CD4-positive, alpha-beta T cell treated with Interleukin-1 beta for 1 hour (primary cell): ENCODE data around the gene CACNA2D2.

Experiments used
- DNase-seq, 2 donors: peaks; one replicate each; pipeline ENCODE4 v3.0.0-alpha.2; 2020 to 2022

The CACNA2D2 gene

DNA sequence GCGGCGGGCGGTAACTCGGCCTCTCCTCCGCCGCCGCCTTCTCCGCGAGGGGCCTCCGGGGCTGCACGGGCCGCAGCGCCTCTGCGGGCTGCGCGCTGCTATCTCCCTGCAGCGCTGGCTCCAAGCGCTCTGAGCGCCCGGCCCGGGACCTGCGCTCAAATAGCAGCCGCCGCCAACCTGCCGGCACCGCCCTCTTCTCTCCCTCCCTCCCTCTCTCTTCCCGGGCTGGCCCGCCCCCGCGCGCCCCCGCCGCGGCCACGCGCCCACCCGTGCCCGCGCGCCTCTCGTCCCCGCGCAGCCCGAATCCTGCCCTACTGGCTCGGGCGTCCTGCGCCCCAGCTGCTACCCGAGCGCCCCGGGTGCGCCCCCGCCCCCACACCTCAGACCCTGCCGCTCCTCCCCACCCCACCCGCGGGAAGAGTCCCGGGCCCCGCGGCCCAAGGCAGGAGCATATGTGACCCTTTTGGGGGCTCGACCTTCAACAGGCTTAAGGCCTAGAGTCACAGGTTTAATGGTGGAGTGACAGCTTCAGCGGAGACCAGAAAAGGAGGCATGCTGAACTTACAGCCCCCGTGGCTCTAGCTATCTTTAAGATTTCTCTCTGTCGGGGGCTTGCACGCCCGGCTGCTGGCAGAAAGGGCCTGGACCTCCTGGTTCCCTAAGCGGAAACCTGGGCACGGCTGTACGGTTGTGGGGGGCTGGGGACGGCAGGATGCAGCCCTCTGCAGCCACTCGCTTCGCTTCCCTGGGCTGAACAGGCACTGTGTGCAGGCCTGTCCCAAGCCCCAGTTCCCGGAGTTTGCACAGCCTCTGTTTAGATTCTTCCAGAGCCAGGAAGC lies at the start of gene CACNA2D2:
Gene CACNA2D2, minus strand, starts transcription at position 131 of the 839 bp plus-strand sequence. CDS start 211 bp downstream, outside the sequence.
- DNase-seq = peak; percentile 78

DNA sequence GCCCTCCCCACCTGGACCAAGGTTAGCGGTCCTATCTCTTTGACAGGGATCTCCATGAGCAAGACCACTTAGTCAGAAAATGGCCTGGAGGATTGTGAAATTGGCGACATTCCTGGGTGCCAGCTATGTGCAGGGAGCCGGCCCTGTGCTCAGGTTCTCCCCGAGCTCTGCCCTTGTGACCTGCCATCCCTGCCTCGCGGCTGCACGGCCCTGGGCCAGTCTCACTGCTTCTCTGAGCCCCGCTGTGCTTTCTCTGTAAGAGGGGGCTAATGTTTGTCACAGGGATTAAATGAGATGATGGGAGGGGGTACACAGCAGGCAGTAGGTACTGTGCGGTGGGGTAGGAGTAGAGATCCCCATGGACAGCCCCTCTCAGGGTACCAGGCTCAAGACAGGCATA lies 49.2 kb upstream of the CACNA2D2 start:
- DNase-seq = no peak

DNA sequence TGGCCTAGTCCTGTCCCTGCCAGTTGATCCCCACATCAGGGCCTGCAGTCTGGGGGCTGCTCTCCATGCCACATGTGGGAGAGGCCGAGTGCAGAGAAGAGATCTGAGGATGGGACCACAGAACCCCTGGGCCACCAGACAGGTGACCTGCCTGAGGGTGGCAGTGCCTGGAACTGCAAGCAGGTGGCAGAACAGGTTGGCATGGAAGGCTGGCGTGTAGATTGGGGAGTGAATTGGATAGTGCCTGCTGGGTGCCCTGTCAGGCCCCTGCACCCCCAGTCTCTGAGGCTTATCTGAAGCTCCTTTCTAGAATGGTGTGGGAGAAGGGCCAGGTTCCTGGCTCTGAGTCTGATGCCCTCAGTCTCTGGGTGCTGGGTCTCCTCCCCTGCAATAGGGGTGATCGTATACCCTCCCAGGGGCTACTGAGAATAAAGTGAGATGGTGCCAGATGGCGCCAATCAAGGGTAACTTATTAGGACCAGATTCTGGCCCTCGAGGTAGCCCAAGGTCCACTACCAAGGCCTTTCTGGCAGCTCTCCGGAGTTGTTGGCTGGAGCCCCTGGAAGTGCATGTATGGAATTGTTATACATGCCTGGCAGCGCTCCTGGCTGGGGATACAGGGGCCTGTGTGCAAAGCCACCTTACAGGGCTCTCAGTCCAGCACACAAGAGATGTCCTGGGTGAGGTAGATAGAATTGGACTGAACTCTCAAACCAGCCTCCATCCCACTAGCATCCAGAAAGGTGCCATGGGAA lies 48.4 kb upstream of the CACNA2D2 start:
- DNase-seq = no peak

- DNase-seq = no peak
These were observed 47.7 kb upstream of the CACNA2D2 start for GRCh38 chr3:50551054-50551659.

- DNase-seq = peak; percentile 59 to 69
These were observed 46.8 kb upstream of the CACNA2D2 start for GRCh38 chr3:50550079-50550736.

GRCh38 chr3:50549226-50549625 lies 45.8 kb upstream of the CACNA2D2 start:
- DNase-seq = no peak

- DNase-seq = no peak
These were observed 42.3 kb upstream of the CACNA2D2 start for GRCh38 chr3:50545781-50546180.

DNA sequence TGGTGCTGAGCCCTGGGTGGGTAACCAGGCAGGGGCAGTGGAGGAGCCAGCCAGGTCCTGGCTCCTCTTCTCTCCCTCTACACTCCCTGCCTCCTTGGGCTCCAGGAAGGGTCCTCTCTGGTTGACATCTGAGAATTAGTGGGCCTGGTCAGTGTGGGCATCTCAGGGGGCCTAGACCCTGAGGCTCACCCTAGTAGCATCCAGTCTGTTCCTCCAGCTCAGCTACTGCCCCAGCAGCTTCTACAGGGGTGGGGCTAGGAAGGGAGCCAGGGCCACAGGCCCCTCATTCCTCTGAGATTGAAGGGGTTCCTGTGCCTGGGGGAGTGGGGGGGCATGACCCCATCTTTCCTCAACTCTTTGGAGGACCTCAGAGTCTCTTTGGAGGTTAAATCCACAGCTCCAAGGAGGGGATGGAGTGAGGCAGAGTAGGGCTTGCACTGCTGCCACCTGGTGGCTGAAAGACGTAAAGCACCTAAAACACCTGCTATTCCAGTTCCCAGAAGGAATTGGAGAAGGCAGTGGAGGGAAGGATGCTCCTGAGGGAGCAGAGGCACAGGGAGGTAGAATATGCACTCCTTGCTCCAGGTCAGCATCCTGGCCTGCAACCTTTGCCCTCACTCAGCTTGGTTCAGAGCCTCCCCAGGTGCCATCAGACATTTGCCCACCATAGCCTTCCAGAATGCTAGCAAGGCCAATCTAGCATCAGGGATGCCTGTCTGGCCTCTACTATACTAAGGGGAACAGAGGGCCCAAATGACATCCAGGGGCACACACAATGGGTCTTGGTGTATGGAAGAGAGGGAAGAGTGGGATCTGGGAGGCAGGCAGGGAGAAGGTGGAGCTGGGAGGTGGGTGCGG lies 39.0 kb upstream of the CACNA2D2 start:
- DNase-seq = peak; percentile 40 to 59

DNA sequence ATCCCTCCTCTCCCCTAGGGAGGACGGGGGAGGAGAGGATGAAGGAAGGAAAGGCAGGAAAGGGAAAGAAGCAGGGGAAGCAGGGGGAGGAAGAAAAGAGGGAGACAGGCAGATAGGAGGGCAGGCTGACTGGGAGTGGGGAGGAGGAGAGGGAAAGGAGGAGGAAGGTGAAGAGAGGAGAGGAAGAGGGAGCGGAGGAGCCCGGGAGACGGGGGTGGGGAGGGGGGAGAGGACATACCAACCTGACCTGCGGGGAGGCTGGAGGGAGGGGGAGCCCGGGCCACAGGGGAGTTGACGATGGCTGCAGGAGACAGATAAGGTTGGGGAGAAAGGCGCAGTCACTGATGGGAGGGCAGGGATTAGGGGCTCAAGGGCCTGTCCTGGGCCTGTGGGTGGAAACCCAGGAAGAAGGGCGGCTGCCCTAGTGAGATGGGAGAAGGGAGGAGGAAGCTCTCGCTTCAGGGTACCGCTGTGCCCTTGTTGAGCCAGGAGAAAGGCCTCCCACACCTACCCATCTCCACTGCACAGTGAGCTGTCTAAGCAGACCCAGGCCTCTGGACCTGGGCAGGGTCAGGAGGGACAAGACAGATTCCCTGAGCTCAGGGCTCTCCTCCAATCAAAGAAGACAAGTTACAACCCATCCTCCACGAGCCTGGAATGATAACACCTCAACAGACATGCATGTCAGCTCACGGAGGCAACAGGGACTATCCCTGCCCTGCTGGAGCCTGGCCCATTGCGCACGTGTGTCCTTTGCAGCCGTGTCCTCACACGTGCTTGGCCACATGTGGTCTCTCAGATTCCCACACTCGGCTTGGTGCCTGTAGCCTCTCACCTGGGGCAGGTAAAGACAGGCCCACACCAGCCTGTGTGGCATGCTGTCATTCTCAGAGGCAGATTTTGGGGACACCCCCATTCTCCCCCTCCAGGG lies 36.2 kb upstream of the CACNA2D2 start:
- no peak for DNase-seq

GRCh38 chr3:50537421-50538129 lies 34.1 kb upstream of the CACNA2D2 start:
- no peak for DNase-seq

DNA sequence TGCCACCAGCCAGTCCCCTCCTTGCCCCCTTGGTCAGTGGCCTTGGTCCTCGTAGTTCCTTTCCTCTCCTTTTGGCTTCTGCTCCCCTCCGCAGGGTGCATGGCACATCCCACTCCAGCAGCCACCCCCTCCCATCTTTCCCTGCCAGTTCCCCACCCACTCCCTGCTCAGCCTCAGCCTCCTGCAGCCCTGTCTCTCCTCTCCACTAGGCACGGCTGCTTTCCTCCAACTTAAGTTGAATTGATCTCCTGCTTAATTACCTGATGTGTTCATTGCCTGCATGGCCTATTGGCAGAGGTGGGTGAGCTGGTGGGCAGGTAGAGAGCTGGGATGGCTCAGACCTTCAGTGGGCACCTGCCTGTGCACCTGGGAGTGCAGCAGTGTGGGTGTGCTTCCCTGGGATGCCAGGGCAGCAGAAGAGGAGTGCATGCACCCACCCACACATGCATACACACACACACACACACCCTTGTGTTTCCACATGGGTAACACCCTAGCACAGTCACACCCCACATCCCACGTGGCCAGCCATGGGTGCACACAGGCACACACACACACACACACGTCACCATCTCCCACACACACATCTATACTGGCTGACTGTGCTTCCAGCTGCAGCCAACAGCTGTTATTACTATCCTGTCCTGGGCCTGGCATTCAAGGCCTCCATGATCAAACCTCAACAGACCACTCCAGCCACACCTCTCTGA lies 33.2 kb upstream of the CACNA2D2 start:
- DNase-seq = no peak

GRCh38 chr3:50534681-50535330 lies 31.4 kb upstream of the CACNA2D2 start:
- DNase-seq = no peak

- no peak for DNase-seq
These were observed 30.5 kb upstream of the CACNA2D2 start for GRCh38 chr3:50533807-50534461.

DNA sequence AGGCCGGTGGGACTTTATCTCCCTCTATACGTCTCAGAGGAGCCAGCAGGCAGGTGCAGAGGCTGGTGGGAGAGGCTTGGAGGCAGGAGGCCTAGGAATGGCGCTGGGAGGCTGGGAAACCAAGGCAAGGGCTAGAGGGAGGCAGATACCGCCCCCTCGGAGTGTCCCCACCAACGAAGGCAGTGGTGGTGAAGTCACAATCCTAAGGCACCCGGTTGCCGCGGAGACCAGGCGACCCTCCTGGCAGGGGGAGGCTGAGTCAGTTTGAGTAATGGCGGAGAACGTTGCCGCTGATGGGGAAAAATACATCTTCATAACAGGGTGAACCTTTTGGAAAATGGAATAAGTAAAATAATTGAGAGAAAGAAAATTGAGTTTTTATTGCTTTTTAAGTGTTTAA lies 29.9 kb upstream of the CACNA2D2 start:
- DNase-seq = no peak

- DNase-seq = no peak
These were observed 28.8 kb upstream of the CACNA2D2 start for GRCh38 chr3:50532062-50532705.

DNA sequence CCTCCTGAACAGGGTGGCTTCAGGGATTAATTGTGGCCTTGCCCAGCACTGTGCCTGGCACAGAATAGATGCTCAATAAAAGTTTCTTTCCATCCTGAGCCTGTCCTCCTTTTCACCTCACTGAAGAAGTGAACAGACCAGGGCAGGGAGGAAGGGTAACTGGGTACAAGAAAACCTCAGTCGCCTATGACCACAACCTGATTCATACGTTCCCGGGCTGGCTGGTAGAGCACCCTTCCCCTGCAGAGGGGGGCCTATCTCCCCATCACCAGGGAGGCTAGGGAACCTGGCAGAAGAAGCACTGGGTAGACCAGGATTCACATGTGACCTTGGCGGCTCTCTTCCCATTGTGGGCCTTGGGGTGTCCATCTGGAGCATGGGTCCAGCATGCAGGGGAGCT lies 27.8 kb upstream of the CACNA2D2 start:
- DNase-seq = no peak

GRCh38 chr3:50530001-50530970 lies 26.9 kb upstream of the CACNA2D2 start:
- DNase-seq = no peak
